Stimulated activated CD4-positive, alpha-beta T cell treated with anti-CD3 and anti-CD28 coated beads, TNF-alpha, amount 100 ng/mL, for 1 hour (primary cell): ENCODE measurements around the gene PTPN14.
"Not testable (repeated sequence)": the region's sequence is repeated elsewhere in the genome, so short reads cannot be mapped to it uniquely, and the experiment has no call there.

ENCODE experiments used
- DNase-seq, 3 donors: peaks; one replicate each; pipeline ENCODE4 v3.0.0-alpha.2; 2020; ENCODE audit warnings: low read depth in 3 of 3, low spot score in 1 of 3

Gene PTPN14

GRCh38 chr1:214551436-214552173 lies at the start of gene PTPN14:
Gene PTPN14, minus strand, starts transcription at chr1:214551602. Its CDS starts 86,799 bp downstream, at chr1:214464803.
- no peak for DNase-seq

- no peak for DNase-seq
Measured at GRCh38 chr1:214593158-214593557, 41.8 kb upstream of the PTPN14 start.

GRCh38 chr1:214591918-214592317 lies 40.5 kb upstream of the PTPN14 start:
- not testable (repeated sequence) for DNase-seq

GRCh38 chr1:214590696-214591095 lies 39.3 kb upstream of the PTPN14 start:
- no peak for DNase-seq

- DNase-seq: no peak
Measured at GRCh38 chr1:214588963-214589597, 37.7 kb upstream of the PTPN14 start.

GRCh38 chr1:214587165-214587564 lies 35.8 kb upstream of the PTPN14 start:
- DNase-seq: no peak

- DNase-seq: no peak
Measured at GRCh38 chr1:214586621-214587020, 35.2 kb upstream of the PTPN14 start.

- no peak for DNase-seq
Measured at GRCh38 chr1:214584805-214585766, 33.7 kb upstream of the PTPN14 start.

- no peak for DNase-seq
Measured at GRCh38 chr1:214583824-214584554, 32.6 kb upstream of the PTPN14 start.

- DNase-seq: no peak
Measured at GRCh38 chr1:214583113-214583512, 31.7 kb upstream of the PTPN14 start.

- DNase-seq: no peak
Measured at GRCh38 chr1:214582289-214582891, 31.0 kb upstream of the PTPN14 start.

GRCh38 chr1:214581785-214582184 lies 30.4 kb upstream of the PTPN14 start:
- no peak for DNase-seq

- no peak for DNase-seq
Measured at GRCh38 chr1:214579183-214579582, 27.8 kb upstream of the PTPN14 start.

- not testable (repeated sequence) for DNase-seq
Measured at GRCh38 chr1:214576120-214576519, 24.7 kb upstream of the PTPN14 start.

- no peak for DNase-seq
Measured at GRCh38 chr1:214574598-214575411, 23.4 kb upstream of the PTPN14 start.

GRCh38 chr1:214573386-214574318 lies 22.2 kb upstream of the PTPN14 start:
- DNase-seq: no peak

- DNase-seq: no peak
Measured at GRCh38 chr1:214571281-214571680, 19.9 kb upstream of the PTPN14 start.

GRCh38 chr1:214570442-214570841 lies 19.0 kb upstream of the PTPN14 start:
- DNase-seq: no peak
